A549 (cell line): ENCODE data around the gene C1orf21. TPM values are rescaled to one million over a fixed set of nuclear protein-coding genes. Genes with fewer than 3 reads are reported as not detected.

ENCODE experiments used
- ATAC-seq, 2 experiments: fragments of 200-7000 bp in 1 of 2; fragments of >200 bp in 1 of 2; cut with Nextera tagmentation in 1 of 2; cut with Tn5 transposase in 1 of 2; 3 replicates each; pipeline versions ENCODE4 v1.8.0 to v1.9.1; 2018 to 2020; ENCODE audit warnings: mild to moderate bottlenecking in 1 of 2, moderate library complexity in 1 of 2
- CTCF ChIA-PET: fragments of 300-600 bp; sonication (Branson Sonifier 250); formaldehyde crosslinking; extraction: SDS; loops from one replicate; lab custom pipeline; 2021; ENCODE audit warnings: antibody characterized with exemption, inconsistent platforms; lab: Yijun Ruan, JAX
- POLR2A ChIA-PET: fragments of 350-600 bp; formaldehyde crosslinking; extraction: SDS; loops from one replicate; lab custom pipeline; 2021; ENCODE audit warnings: antibody characterized with exemption, inconsistent platforms; lab: Yijun Ruan, JAX
- DNase-seq, 2 experiments: peaks; one replicate each; pipeline versions ENCODE4 v3.0.0 to v3.0.0-alpha.2; 2011 to 2016; ENCODE audit warnings: low read depth in 1 of 2, low spot score in 1 of 2
- FAIRE-seq: peaks from 2 replicates; lab custom pipeline; 2011; peaks lifted over from hg19 to GRCh38; lab: Jason Lieb, UNC
- H3K27ac ChIP-seq, 2 experiments: fragments of >200 bp; sonication (Bioruptor Twin); formaldehyde crosslinking; 3 replicates each; pipeline ENCODE4 v1.5.1; 2016 to 2017
- H3K4me1 ChIP-seq: fragments of >200 bp; sonication (Bioruptor Twin); formaldehyde crosslinking; 3 replicates; pipeline ENCODE4 v1.6.1; 2016
- H3K4me2 ChIP-seq: fragments of >200 bp; sonication (Bioruptor Twin); formaldehyde crosslinking; 3 replicates; pipeline ENCODE4 v1.6.1; 2016
- H3K4me3 ChIP-seq: fragments of >200 bp; sonication (Bioruptor Twin); formaldehyde crosslinking; 3 replicates; pipeline ENCODE4 v1.5.1; 2016
- H3K9me3 ChIP-seq: fragments of >200 bp; sonication (Bioruptor Twin); formaldehyde crosslinking; 3 replicates; pipeline ENCODE4 v1.6.1; 2016
- EP300 ChIP-seq, 2 experiments: fragments of >200 bp; sonication (Bioruptor Twin); formaldehyde crosslinking; IDR thresholded peaks; 2 replicates in 1 of 2; 3 replicates in 1 of 2; pipeline ENCODE4 v1.6.1; 2016 to 2017
- HOXA7 ChIP-seq: fragments of 250-450 bp; sonication (Bioruptor Pico); IDR thresholded peaks from 2 replicates; pipeline ENCODE4 v1.5.0; 2020; ENCODE audit warnings: mild to moderate bottlenecking, moderate library complexity
- HOXB5 ChIP-seq: fragments of 250-450 bp; sonication (Bioruptor Pico); IDR thresholded peaks from 2 replicates; pipeline ENCODE4 v1.5.0; 2020; ENCODE audit warnings: mild to moderate bottlenecking, moderate library complexity
- JUN ChIP-seq, 2 experiments: fragments of >200 bp; sonication (Bioruptor Twin); formaldehyde crosslinking; IDR thresholded peaks; 2 replicates in 1 of 2; 3 replicates in 1 of 2; pipeline ENCODE4 v1.6.1; 2016 to 2017
- MAZ ChIP-seq: fragments of 150-350 bp; IDR thresholded peaks from 2 replicates; pipeline ENCODE4 v1.6.1; 2014; ENCODE audit warnings: antibody characterized with exemption, low read depth, low read length, borderline replicate concordance
- NFE2L2 ChIP-seq: fragments of 150-350 bp; conservative IDR thresholded peaks from 2 replicates; pipeline ENCODE4 v1.6.1; 2014; ENCODE audit warnings: low read length
- POLR2AphosphoS2 ChIP-seq: conservative IDR thresholded peaks from 2 replicates; pipeline ENCODE4 v1.6.1; 2012; ENCODE audit warnings: low read length, improper control_type of control experiment, inconsistent platforms
- TFCP2L1 ChIP-seq: fragments of 250-450 bp; sonication (Bioruptor Pico); IDR thresholded peaks from 2 replicates; pipeline ENCODE4 v1.5.0; 2021; ENCODE audit warnings: mild to moderate bottlenecking
- ZSCAN20 ChIP-seq: fragments of 250-450 bp; sonication (Bioruptor Pico); IDR thresholded peaks from 2 replicates; pipeline ENCODE4 v1.8.0; 2022; ENCODE audit warnings: mild to moderate bottlenecking, moderate library complexity
- WGBS: methylation state at CpG from one replicate; pipeline ENCODE4 v1.1.6; 2017; ENCODE audit errors: missing lambda C conversion rate; 5-methylcytosine and 5-hydroxymethylcytosine counted together
- polyA plus RNA-seq, 4 experiments: library from polyadenylated mRNA; depleted of rRNA in 3 of 4; stranded (reverse); fragments of >200 nt; fragmentation: RNase III in 1 of 4; extraction: RNeasy Plus Mini Kit Qiagen cat#74134 plus additional on column Dnase treatment in 1 of 4; gene quantifications; 2 replicates in 3 of 4; 3 replicates in 1 of 4; pipeline ENCODE4 v1.2.3, GENCODE V29; 2011 to 2017
- TF ChIP-seq, protein P1 (sequence below): fragments of 200-600 bp; sonication (generic); IDR thresholded peaks from 2 replicates; pipeline ENCODE4 v1.6.1; 2016; ENCODE audit warnings: antibody characterized with exemption, mild to moderate bottlenecking, moderate library complexity
- TF ChIP-seq, protein P2 (sequence below): fragments of 250-450 bp; sonication (Bioruptor Pico); IDR thresholded peaks from 2 replicates; pipeline ENCODE4 v1.5.0; 2020; ENCODE audit warnings: low read depth, mild to moderate bottlenecking, moderate library complexity
- TF ChIP-seq, protein P3 (sequence below): fragments of >200 bp; sonication (Bioruptor Twin); formaldehyde crosslinking; IDR thresholded peaks from 3 replicates; pipeline ENCODE4 v1.5.1; 2016
- TF ChIP-seq, protein P4 (sequence below): IDR thresholded peaks from 2 replicates; pipeline ENCODE4 v1.6.1; 2012
- TF ChIP-seq, protein P5 (sequence below): fragments of >200 bp; sonication (Bioruptor Twin); formaldehyde crosslinking; IDR thresholded peaks from 2 replicates; pipeline ENCODE4 v1.6.1; 2016
- TF ChIP-seq, protein P6 (sequence below): fragments of >200 bp; sonication (Bioruptor Twin); formaldehyde crosslinking; IDR thresholded peaks from 3 replicates; pipeline ENCODE4 v1.6.1; 2016

Gene C1orf21
- polyA plus RNA-seq, 2 of the 4 experiments (the other 2 are of a cell fraction): 11.4 to 11.6 TPM

DNA sequence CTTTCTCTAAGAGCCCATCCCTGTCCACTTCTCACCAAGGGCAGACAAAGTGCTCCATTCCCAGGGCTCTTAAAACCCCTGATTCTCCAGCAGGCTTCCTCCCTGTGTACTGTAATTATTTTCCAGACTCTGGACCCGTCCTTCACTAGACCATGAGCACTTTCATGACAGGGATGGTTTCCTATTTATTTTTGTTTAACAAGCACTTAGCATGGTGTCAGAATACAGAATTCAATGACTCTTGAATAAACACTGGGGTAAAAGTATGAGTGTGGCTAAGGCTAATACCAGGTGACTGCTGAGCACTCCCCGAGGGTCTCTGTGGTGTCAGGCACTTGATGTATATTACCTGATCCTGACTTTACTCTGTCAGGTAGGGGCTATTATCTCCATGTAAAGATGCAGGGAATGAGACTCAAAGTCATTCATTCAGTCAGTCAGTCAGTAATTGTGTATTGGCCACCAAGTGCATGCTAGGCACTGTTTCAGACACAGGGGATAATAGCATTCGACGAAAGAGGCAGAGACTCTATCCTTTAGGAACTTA is 47.2 kb downstream of the C1orf21 start:
- Histone ChIP-seq H3K4me1 (no peaks in the 10 kb centered on the region), H3K4me3 (no peak overlapping the region), H3K4me2 (no peak overlapping the region), H3K9me3 (no peaks in the 10 kb centered on the region), H3K27ac (no peak overlapping the region)
- ChIA-PET CTCF (interaction anchor here (0.8 to 1.1 kb wide), 3 partner anchors 19 to 230 kb away, joined by 3 read pairs; no protein-coding TSS in a partner anchor), POLR2A (no interaction called here)
- 56% methylated on average over 4 of the region's 4 CpGs for WGBS
- DNase-seq (no peak), ATAC-seq (no peak), FAIRE-seq (no peak)
- TF ChIP-seq HOXA7 (CRISPR knock-in tag): no peak

DNA sequence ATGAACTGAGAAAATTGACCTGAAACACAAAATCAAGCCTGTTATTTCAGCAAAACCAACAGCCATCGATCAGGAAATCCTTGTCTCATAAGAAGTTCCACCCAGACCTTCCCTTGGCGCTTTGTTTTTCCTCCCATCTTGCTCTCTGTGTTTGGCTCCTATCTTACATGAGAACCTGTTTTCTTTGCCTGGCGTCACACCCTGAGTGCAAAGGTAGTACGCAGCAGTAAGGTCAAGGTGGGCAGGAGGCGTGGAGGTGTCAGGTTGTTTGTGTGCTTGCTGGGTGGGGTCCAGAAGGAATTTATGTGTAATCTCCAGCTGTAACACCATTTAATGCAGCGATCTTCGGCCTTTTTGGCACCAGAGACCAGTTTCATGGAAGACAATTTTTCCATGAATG is 50.5 kb downstream of the C1orf21 start:
- ChIA-PET CTCF (interaction anchor here (1.0 to 1.9 kb wide), 2 partner anchors 9 to 11 kb away, joined by 3 to 4 read pairs; no protein-coding TSS in a partner anchor), POLR2A (no interaction called here)
- no peak overlapping the region for H3K27ac ChIP-seq
- ATAC-seq: no peak
- 64% methylated on average over 7 of the region's 7 CpGs for WGBS
- no peak for DNase-seq
- TF ChIP-seq, protein P1, sequence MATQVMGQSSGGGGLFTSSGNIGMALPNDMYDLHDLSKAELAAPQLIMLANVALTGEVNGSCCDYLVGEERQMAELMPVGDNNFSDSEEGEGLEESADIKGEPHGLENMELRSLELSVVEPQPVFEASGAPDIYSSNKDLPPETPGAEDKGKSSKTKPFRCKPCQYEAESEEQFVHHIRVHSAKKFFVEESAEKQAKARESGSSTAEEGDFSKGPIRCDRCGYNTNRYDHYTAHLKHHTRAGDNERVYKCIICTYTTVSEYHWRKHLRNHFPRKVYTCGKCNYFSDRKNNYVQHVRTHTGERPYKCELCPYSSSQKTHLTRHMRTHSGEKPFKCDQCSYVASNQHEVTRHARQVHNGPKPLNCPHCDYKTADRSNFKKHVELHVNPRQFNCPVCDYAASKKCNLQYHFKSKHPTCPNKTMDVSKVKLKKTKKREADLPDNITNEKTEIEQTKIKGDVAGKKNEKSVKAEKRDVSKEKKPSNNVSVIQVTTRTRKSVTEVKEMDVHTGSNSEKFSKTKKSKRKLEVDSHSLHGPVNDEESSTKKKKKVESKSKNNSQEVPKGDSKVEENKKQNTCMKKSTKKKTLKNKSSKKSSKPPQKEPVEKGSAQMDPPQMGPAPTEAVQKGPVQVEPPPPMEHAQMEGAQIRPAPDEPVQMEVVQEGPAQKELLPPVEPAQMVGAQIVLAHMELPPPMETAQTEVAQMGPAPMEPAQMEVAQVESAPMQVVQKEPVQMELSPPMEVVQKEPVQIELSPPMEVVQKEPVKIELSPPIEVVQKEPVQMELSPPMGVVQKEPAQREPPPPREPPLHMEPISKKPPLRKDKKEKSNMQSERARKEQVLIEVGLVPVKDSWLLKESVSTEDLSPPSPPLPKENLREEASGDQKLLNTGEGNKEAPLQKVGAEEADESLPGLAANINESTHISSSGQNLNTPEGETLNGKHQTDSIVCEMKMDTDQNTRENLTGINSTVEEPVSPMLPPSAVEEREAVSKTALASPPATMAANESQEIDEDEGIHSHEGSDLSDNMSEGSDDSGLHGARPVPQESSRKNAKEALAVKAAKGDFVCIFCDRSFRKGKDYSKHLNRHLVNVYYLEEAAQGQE: no peak
- TF ChIP-seq NFE2L2: no peak
- TF ChIP-seq, protein P2, sequence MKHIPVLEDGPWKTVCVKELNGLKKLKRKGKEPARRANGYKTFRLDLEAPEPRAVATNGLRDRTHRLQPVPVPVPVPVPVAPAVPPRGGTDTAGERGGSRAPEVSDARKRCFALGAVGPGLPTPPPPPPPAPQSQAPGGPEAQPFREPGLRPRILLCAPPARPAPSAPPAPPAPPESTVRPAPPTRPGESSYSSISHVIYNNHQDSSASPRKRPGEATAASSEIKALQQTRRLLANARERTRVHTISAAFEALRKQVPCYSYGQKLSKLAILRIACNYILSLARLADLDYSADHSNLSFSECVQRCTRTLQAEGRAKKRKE: no peak
- TF ChIP-seq, protein P3, sequence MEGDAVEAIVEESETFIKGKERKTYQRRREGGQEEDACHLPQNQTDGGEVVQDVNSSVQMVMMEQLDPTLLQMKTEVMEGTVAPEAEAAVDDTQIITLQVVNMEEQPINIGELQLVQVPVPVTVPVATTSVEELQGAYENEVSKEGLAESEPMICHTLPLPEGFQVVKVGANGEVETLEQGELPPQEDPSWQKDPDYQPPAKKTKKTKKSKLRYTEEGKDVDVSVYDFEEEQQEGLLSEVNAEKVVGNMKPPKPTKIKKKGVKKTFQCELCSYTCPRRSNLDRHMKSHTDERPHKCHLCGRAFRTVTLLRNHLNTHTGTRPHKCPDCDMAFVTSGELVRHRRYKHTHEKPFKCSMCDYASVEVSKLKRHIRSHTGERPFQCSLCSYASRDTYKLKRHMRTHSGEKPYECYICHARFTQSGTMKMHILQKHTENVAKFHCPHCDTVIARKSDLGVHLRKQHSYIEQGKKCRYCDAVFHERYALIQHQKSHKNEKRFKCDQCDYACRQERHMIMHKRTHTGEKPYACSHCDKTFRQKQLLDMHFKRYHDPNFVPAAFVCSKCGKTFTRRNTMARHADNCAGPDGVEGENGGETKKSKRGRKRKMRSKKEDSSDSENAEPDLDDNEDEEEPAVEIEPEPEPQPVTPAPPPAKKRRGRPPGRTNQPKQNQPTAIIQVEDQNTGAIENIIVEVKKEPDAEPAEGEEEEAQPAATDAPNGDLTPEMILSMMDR: no peak
- TF ChIP-seq TFCP2L1 (CRISPR knock-in tag): no peak
- TF ChIP-seq HOXB5 (CRISPR knock-in tag): no peak
- TF ChIP-seq POLR2AphosphoS2: no peak
- TF ChIP-seq, protein P4, sequence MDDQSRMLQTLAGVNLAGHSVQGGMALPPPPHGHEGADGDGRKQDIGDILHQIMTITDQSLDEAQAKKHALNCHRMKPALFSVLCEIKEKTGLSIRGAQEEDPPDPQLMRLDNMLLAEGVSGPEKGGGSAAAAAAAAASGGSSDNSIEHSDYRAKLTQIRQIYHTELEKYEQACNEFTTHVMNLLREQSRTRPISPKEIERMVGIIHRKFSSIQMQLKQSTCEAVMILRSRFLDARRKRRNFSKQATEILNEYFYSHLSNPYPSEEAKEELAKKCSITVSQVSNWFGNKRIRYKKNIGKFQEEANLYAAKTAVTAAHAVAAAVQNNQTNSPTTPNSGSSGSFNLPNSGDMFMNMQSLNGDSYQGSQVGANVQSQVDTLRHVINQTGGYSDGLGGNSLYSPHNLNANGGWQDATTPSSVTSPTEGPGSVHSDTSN: no peak
- TF ChIP-seq ZSCAN20 (CRISPR knock-in tag): no peak
- TF ChIP-seq, protein P5, sequence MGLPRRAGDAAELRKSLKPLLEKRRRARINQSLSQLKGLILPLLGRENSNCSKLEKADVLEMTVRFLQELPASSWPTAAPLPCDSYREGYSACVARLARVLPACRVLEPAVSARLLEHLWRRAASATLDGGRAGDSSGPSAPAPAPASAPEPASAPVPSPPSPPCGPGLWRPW: no peak
- TF ChIP-seq, protein P6, sequence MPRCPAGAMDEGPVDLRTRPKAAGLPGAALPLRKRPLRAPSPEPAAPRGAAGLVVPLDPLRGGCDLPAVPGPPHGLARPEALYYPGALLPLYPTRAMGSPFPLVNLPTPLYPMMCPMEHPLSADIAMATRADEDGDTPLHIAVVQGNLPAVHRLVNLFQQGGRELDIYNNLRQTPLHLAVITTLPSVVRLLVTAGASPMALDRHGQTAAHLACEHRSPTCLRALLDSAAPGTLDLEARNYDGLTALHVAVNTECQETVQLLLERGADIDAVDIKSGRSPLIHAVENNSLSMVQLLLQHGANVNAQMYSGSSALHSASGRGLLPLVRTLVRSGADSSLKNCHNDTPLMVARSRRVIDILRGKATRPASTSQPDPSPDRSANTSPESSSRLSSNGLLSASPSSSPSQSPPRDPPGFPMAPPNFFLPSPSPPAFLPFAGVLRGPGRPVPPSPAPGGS: no peak
- TF ChIP-seq JUN (IDR thresholded peaks at IDR 0.05): no peak
- TF ChIP-seq EP300 (IDR thresholded peaks at IDR 0.05): no peak
- no peak for TF ChIP-seq MAZ
- H3K4me3 ChIP-seq: no peak overlapping the region
- no peaks in the 10 kb centered on the region for H3K4me1 ChIP-seq
- no peaks in the 10 kb centered on the region for H3K9me3 ChIP-seq
- no peak for FAIRE-seq
- no peak overlapping the region for H3K4me2 ChIP-seq
